OCI-LY3 (cell line): ENCODE data around the gene PLP2.
"Not testable (repeated sequence)": the region's sequence is repeated elsewhere in the genome, so short reads cannot be mapped to it uniquely, and the experiment has no call there.

ENCODE experiments used
- EZH2phosphoT487 ChIP-seq: fragments of 200-600 bp; shearing (Covaris generic); IDR thresholded peaks from 2 replicates; pipeline ENCODE4 v1.6.1; 2018; ENCODE audit warnings: antibody characterized with exemption, mixed run types, low read depth
- TF ChIP-seq, protein P1 (sequence below): fragments of 200-600, 300-600 bp; sonication (generic); IDR thresholded peaks from 2 replicates; pipeline ENCODE4 v1.5.1; 2014; ENCODE audit warnings: antibody characterized with exemption, low read length, low read depth

DNA sequence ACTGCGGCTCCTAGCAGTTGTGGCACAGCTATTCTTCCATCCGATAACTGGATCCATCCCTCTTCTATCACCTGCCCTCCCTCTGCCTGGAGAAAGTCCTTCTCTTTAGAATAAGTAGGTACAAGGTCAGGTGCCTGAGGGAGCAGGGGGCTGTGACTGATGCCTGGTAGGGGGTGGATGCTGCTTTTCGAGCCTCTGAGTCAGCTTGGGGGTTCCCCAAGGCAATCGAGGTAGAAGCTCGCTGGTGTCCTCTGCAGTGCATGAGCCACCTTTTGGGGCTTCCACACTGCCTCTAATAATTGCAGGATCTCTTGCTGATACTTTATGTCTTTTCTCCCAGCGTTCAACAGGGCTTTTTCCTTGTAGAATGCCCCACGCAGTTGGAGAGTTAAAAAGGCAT is 28.5 kb upstream of the PLP2 start:
- TF ChIP-seq, protein P1, sequence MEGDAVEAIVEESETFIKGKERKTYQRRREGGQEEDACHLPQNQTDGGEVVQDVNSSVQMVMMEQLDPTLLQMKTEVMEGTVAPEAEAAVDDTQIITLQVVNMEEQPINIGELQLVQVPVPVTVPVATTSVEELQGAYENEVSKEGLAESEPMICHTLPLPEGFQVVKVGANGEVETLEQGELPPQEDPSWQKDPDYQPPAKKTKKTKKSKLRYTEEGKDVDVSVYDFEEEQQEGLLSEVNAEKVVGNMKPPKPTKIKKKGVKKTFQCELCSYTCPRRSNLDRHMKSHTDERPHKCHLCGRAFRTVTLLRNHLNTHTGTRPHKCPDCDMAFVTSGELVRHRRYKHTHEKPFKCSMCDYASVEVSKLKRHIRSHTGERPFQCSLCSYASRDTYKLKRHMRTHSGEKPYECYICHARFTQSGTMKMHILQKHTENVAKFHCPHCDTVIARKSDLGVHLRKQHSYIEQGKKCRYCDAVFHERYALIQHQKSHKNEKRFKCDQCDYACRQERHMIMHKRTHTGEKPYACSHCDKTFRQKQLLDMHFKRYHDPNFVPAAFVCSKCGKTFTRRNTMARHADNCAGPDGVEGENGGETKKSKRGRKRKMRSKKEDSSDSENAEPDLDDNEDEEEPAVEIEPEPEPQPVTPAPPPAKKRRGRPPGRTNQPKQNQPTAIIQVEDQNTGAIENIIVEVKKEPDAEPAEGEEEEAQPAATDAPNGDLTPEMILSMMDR: not testable (repeated sequence)
- not testable (repeated sequence) for TF ChIP-seq EZH2phosphoT487
